Upper lobe of left lung (tissue), 6 donors: ENCODE measurements around the gene RAB6C. TPM values are rescaled to one million over a fixed set of nuclear protein-coding genes. Genes with fewer than 3 reads are reported as not detected.
A peak's percentile ranks its signal among the peaks of the same experiment; 100 is the strongest.
"Not testable (repeated sequence)": the region's sequence is repeated elsewhere in the genome, so short reads cannot be mapped to it uniquely, and the experiment has no call there.

Experiments
- ATAC-seq, 2 donors: fragments of 200-7000 bp; cut with Tn5 transposase; one replicate each; pipeline ENCODE4 v1.9.1; 2022; ENCODE audit warnings: mild to moderate bottlenecking in 2 of 2, moderate library complexity in 2 of 2; ENCODE audit not compliant: low FRiP score in 2 of 2
- DNase-seq, 2 donors: peaks; one replicate each; pipeline ENCODE4 v3.0.0-alpha.2; 2019 to 2020
- H3K27ac ChIP-seq, 4 donors: fragments of 200-600 bp; sonication (generic); one replicate each; pipeline ENCODE4 v1.5.1; 2016 to 2019
- H3K27me3 ChIP-seq, 4 donors: fragments of 200-600 bp; sonication (generic); one replicate each; pipeline ENCODE4 v1.5.1; 2017 to 2019
- H3K36me3 ChIP-seq, 4 donors: fragments of 200-600 bp; sonication (generic); one replicate each; pipeline ENCODE4 v1.5.1; 2016 to 2019
- H3K4me1 ChIP-seq, 4 donors: fragments of 200-600 bp; sonication (generic); one replicate each; pipeline ENCODE4 v1.5.1; 2018 to 2019
- H3K4me3 ChIP-seq, 4 donors: fragments of 200-600 bp; sonication (generic); one replicate each; pipeline ENCODE4 v1.5.1; 2017 to 2019; ENCODE audit warnings: mild to moderate bottlenecking in 2 of 4, moderate library complexity in 1 of 4
- H3K9me3 ChIP-seq, 4 donors: fragments of 200-600 bp; sonication (generic); one replicate each; pipeline ENCODE4 v1.5.1; 2018 to 2019
- CTCF ChIP-seq, 6 experiments: fragments of 450-650 bp in 4 of 6; fragments of 200-600 bp in 2 of 6; sonication (generic) in 2 of 6; IDR thresholded peaks; one replicate each; pipeline ENCODE4 v1.5.1; 2016 to 2019; ENCODE audit warnings: antibody characterized with exemption in 6 of 6
- EP300 ChIP-seq, 4 donors: sonication (generic); formaldehyde crosslinking; IDR thresholded peaks; one replicate each; pipeline ENCODE4 v1.5.1; 2017; ENCODE audit warnings: antibody characterized with exemption in 4 of 4, control low read depth in 2 of 4
- POLR2A ChIP-seq, 4 donors: fragments of 450-650 bp; IDR thresholded peaks; one replicate each; pipeline ENCODE4 v1.5.1; 2016 to 2017; ENCODE audit warnings: antibody characterized with exemption in 4 of 4, mild to moderate bottlenecking in 2 of 4
- POLR2AphosphoS5 ChIP-seq, 2 donors: sonication (generic); formaldehyde crosslinking; IDR thresholded peaks; one replicate each; pipeline ENCODE4 v1.5.1; 2017; ENCODE audit warnings: antibody characterized with exemption in 2 of 2
- WGBS, 2 donors: methylation state at CpG; one replicate each; pipeline ENCODE4 v1.1.5; 2017 to 2018; 5-methylcytosine and 5-hydroxymethylcytosine counted together
- total RNA-seq, 6 donors: library from RNA; depleted of rRNA in 4 of 6; stranded (reverse); fragments of >200 nt in 4 of 6; gene quantifications; one replicate each; pipeline versions ENCODE4 v1.1.0 to v1.2.1, GENCODE V29; 2016 to 2021
- donor health status: DM: no; HTN: no; CAD: no; lungs with moderate emphysema.
- donor health status: DM: no; HTN: yes; CAD: no; lungs with severe emphysema.

Gene RAB6C
- total RNA-seq: not detected

GRCh38 chr2:129979629-129980155 is at the start of gene RAB6C:
Gene RAB6C, plus strand, starts transcription at chr2:129979666. Its CDS starts 450 bp downstream, at chr2:129980116.
- peak within 1 kb of the TSS in 3 of 4 donors; percentile 28 to 39 (median 36) for H3K4me3 ChIP-seq
- not testable (repeated sequence) for H3K27me3 ChIP-seq, H3K9me3 ChIP-seq, H3K36me3 ChIP-seq, H3K4me1 ChIP-seq
- WGBS, 2 donors: 3 to 7% methylated on average over 20 to 37 of the region's 54 CpGs
- ATAC-seq (peak; percentile 40 to 77), DNase-seq (peak in 1 of 2 donors; percentile 85)
- peak within 1 kb of the TSS in 1 of 4 donors; percentile 39 for H3K27ac ChIP-seq

- H3K4me1 ChIP-seq: peaks cover 0 to 6% (median 2%) of the 10 kb centered on the region in 4 donors
- H3K4me3 ChIP-seq: no peak overlapping the region
- TF ChIP-seq POLR2A (IDR thresholded peaks at IDR 0.05): no peak
- TF ChIP-seq POLR2AphosphoS5 (IDR thresholded peaks at IDR 0.05): no peak
- TF ChIP-seq CTCF (IDR thresholded peaks at IDR 0.05): no peak
- TF ChIP-seq EP300 (IDR thresholded peaks at IDR 0.05): no peak
- no peak for DNase-seq
- H3K27ac ChIP-seq: no peak overlapping the region
- WGBS, 2 donors: 64 to 67% methylated on average over 6 of the region's 6 CpGs
- no peaks in the 10 kb centered on the region for H3K36me3 ChIP-seq
- no peaks in the 10 kb centered on the region for H3K9me3 ChIP-seq
- ATAC-seq: no peak
- no peaks in the 10 kb centered on the region for H3K27me3 ChIP-seq
Observed at GRCh38 chr2:129930451-129930850, 49.0 kb upstream of the RAB6C start.

- ATAC-seq, H3K27ac ChIP-seq, H3K9me3 ChIP-seq, H3K4me1 ChIP-seq, H3K36me3 ChIP-seq, H3K4me3 ChIP-seq, H3K27me3 ChIP-seq: not testable (repeated sequence)
- WGBS, 2 donors: 46 to 47% methylated on average over 7 to 8 of the region's 8 CpGs
- peak in 1 of 2 donors; percentile 22 for DNase-seq
Observed at GRCh38 chr2:129933387-129933786, 46.1 kb upstream of the RAB6C start.

- WGBS, 2 donors: 13 to 24% methylated on average over 16 to 23 of the region's 41 CpGs
- Histone ChIP-seq H3K4me1 (peaks cover 0 to 6% (median 2%) of the 10 kb centered on the region in 4 donors), H3K36me3 (no peaks in the 10 kb centered on the region), H3K4me3 (peak overlapping the region in 2 of 4 donors; percentile 8 to 9), H3K27ac (no peak overlapping the region), H3K27me3 (no peaks in the 10 kb centered on the region), H3K9me3 (no peaks in the 10 kb centered on the region)
- TF ChIP-seq EP300 (IDR thresholded peaks at IDR 0.05) (no peak), POLR2A (IDR thresholded peaks at IDR 0.05) (no peak), POLR2AphosphoS5 (IDR thresholded peaks at IDR 0.05) (no peak), CTCF (IDR thresholded peaks at IDR 0.05) (no peak)
- DNase-seq (peak in 1 of 2 donors; percentile 68), ATAC-seq (peak in 1 of 2 donors; percentile 18)
Observed at GRCh38 chr2:129934044-129934822, 45.2 kb upstream of the RAB6C start.

- H3K4me1 ChIP-seq: peaks cover 0 to 6% (median 2%) of the 10 kb centered on the region in 4 donors
- WGBS, 2 donors: 44 to 53% methylated on average over 1 of the region's 1 CpG
- H3K36me3 ChIP-seq: no peaks in the 10 kb centered on the region
- H3K4me3 ChIP-seq: no peak overlapping the region
- DNase-seq (no peak), ATAC-seq (no peak)
- H3K27me3 ChIP-seq: no peaks in the 10 kb centered on the region
- TF ChIP-seq EP300 (IDR thresholded peaks at IDR 0.05): no peak
- no peak for TF ChIP-seq POLR2A (IDR thresholded peaks at IDR 0.05)
- TF ChIP-seq CTCF (IDR thresholded peaks at IDR 0.05): no peak
- TF ChIP-seq POLR2AphosphoS5 (IDR thresholded peaks at IDR 0.05): no peak
- H3K9me3 ChIP-seq: no peaks in the 10 kb centered on the region
- H3K27ac ChIP-seq: no peak overlapping the region
Observed at GRCh38 chr2:129935118-129935517, 44.3 kb upstream of the RAB6C start.
